Measurements from ENCODE around the gene ASPSCR1. TPM values are rescaled to one million over a fixed set of nuclear protein-coding genes. Genes with fewer than 3 reads are reported as not detected.

The ASPSCR1 gene
- total and polyA plus RNA-seq, 9 of the 15 experiments (the other 6 are each of a cell fraction or from before 2014, with no cell fraction given) = 0.90 to 36.9 (median 11.6) TPM

DNA sequence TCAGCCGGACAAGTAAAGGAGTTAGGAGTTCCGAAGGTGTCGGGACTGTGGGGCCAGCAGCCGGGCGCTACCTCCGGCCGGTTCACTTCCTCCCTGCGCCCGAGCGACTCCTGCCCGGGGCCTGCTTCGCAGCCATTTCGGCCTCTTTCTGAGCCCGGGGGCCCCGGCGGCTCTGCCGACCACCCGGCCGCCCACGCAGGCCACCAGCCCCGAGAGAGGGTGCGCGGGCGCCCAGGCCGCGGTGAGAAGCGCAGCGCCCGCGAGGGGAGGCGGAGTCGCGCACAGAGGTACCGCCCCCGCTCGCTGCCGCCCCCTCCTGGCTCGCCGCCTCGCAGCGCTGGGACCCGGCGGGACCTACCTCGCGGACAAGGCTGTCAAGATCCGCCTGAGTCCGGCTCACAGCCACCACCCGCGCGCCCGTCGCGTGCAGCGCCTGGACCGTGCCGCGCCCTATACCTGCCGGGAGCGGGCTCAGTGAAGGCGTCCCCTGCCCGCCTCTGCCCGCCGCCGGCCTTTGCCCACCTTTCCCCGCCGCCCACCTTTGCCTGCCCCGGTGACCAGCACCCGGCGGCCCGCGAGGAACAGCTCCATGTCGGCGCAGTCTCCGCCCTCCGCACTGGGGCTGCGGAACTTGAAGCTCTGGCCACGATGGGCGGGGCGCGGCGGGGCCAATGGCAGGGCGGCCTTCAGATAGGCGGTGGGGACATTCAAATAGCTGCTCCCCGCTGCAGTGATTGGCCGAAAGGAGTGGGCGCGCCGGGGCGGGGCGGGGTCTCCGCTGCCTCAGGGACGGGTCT, 59.9 kb downstream of the ASPSCR1 start, which contains the start of gene DCXR (continued):
- TF ChIP-seq ZNF318 (IDR thresholded peaks at IDR 0.05; ENCODE audit: borderline replicate concordance in 1 of 2, low read depth in 1 of 2) = no peak
- TF ChIP-seq, protein P1, sequence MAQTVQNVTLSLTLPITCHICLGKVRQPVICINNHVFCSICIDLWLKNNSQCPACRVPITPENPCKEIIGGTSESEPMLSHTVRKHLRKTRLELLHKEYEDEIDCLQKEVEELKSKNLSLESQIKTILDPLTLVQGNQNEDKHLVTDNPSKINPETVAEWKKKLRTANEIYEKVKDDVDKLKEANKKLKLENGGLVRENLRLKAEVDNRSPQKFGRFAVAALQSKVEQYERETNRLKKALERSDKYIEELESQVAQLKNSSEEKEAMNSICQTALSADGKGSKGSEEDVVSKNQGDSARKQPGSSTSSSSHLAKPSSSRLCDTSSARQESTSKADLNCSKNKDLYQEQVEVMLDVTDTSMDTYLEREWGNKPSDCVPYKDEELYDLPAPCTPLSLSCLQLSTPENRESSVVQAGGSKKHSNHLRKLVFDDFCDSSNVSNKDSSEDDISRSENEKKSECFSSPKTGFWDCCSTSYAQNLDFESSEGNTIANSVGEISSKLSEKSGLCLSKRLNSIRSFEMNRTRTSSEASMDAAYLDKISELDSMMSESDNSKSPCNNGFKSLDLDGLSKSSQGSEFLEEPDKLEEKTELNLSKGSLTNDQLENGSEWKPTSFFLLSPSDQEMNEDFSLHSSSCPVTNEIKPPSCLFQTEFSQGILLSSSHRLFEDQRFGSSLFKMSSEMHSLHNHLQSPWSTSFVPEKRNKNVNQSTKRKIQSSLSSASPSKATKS (CRISPR knock-in tag; IDR thresholded peaks at IDR 0.05) = no peak
- TF ChIP-seq ZBTB1 (CRISPR knock-in tag; IDR thresholded peaks at IDR 0.05; ENCODE audit: borderline replicate concordance, low read depth) = peak; percentile 17; the same call in 1 of the 2 replicates
- TF ChIP-seq RBFOX2 (IDR thresholded peaks at IDR 0.05; ENCODE audit: low read depth, low read length) = peak; percentile 99
- TF ChIP-seq ZNF764 (CRISPR knock-in tag; IDR thresholded peaks at IDR 0.05; ENCODE audit: low read depth) = no peak
- TF ChIP-seq IRF1 (CRISPR knock-in tag; IDR thresholded peaks at IDR 0.05; ENCODE audit: borderline replicate concordance) = no peak; the same call in 1 of the 2 replicates
- no peak; the same call in 1 of the 2 replicates for TF ChIP-seq CREB3L1 (IDR thresholded peaks at IDR 0.05; ENCODE audit: borderline replicate concordance, low read depth)
- peak; percentile 67 for TF ChIP-seq E2F8 (IDR thresholded peaks at IDR 0.05; ENCODE audit: low read depth, partially characterized antibody)
- no peak for TF ChIP-seq ZNF696 (CRISPR knock-in tag; conservative IDR thresholded peaks at IDR 0.05)

Data from K562 (cell line).